Loucy (cell line): ENCODE data around the gene DAB1.

Experiments
- H2AFZ ChIP-seq: fragments of 200-600 bp; sonication (generic); 2 replicates; pipeline ENCODE4 v1.6.0; 2016; ENCODE audit warnings: antibody characterized with exemption, mild to moderate bottlenecking, low read length, moderate library complexity
- H3F3A ChIP-seq: fragments of 200-600 bp; 2 replicates; pipeline ENCODE4 v1.6.0; 2016; ENCODE audit warnings: antibody characterized with exemption, low read depth, mild to moderate bottlenecking
- H3K27me3 ChIP-seq: fragments of 200-600 bp; sonication (generic); 2 replicates; pipeline ENCODE4 v1.6.1; 2014; ENCODE audit warnings: low read length, mild to moderate bottlenecking; ENCODE audit not compliant: insufficient read depth, poor library complexity, severe bottlenecking
- H3K36me3 ChIP-seq: fragments of 200-600 bp; sonication (generic); 2 replicates; pipeline ENCODE4 v1.6.1; 2016; ENCODE audit warnings: low read length; ENCODE audit not compliant: insufficient read depth
- H3K4me1 ChIP-seq: fragments of 200-600 bp; sonication (generic); 2 replicates; pipeline ENCODE4 v1.5.1; 2014; ENCODE audit warnings: low read length, mild to moderate bottlenecking; ENCODE audit not compliant: insufficient read depth, poor library complexity, severe bottlenecking
- H3K4me2 ChIP-seq: fragments of 200-600 bp; sonication (generic); 2 replicates; pipeline ENCODE4 v1.6.0; 2014; ENCODE audit warnings: antibody characterized with exemption, low read length, low read depth, mild to moderate bottlenecking; ENCODE audit not compliant: poor library complexity, severe bottlenecking
- H3K4me3 ChIP-seq: fragments of 200-600 bp; sonication (generic); 2 replicates; pipeline ENCODE4 v1.5.1; 2014; ENCODE audit warnings: low read length, mild to moderate bottlenecking, mixed read lengths; ENCODE audit not compliant: poor library complexity, severe bottlenecking
- H3K79me2 ChIP-seq: fragments of 200-600 bp; sonication (generic); 2 replicates; pipeline ENCODE4 v1.6.1; 2014; ENCODE audit warnings: low read length; ENCODE audit not compliant: insufficient read depth
- H3K9ac ChIP-seq: fragments of 200-600 bp; sonication (generic); 2 replicates; pipeline ENCODE4 v1.6.0; 2014; ENCODE audit warnings: mild to moderate bottlenecking, low read depth, low read length, moderate library complexity; ENCODE audit not compliant: poor library complexity, severe bottlenecking
- H3K9me2 ChIP-seq: fragments of 200-600 bp; sonication (generic); replicated peaks from 2 replicates; pipeline ENCODE4 v1.6.1; 2016; ENCODE audit warnings: low read depth, low read length, mixed read lengths
- H3K9me3 ChIP-seq: fragments of 200-600 bp; sonication (generic); 2 replicates; pipeline ENCODE4 v1.6.1; 2014; ENCODE audit warnings: mild to moderate bottlenecking, antibody characterized with exemption, low read length, low read depth; ENCODE audit not compliant: insufficient read depth
- H4K20me1 ChIP-seq: fragments of 200-600 bp; sonication (generic); 2 replicates; pipeline ENCODE4 v1.6.0; 2014; ENCODE audit warnings: antibody characterized with exemption, low read length, mild to moderate bottlenecking; ENCODE audit not compliant: insufficient read depth, poor library complexity, severe bottlenecking
- EZH2phosphoT487 ChIP-seq: fragments of 200-600 bp; IDR thresholded peaks from 2 replicates; pipeline ENCODE4 v1.6.1; 2018; ENCODE audit warnings: antibody characterized with exemption, mild to moderate bottlenecking, moderate library complexity, borderline replicate concordance
- TF ChIP-seq, protein P1 (sequence below): fragments of 200-600 bp; sonication (generic); conservative IDR thresholded peaks from 2 replicates; pipeline ENCODE4 v1.5.1; 2014; ENCODE audit warnings: mild to moderate bottlenecking, antibody characterized with exemption, low read length

The DAB1 gene

DNA sequence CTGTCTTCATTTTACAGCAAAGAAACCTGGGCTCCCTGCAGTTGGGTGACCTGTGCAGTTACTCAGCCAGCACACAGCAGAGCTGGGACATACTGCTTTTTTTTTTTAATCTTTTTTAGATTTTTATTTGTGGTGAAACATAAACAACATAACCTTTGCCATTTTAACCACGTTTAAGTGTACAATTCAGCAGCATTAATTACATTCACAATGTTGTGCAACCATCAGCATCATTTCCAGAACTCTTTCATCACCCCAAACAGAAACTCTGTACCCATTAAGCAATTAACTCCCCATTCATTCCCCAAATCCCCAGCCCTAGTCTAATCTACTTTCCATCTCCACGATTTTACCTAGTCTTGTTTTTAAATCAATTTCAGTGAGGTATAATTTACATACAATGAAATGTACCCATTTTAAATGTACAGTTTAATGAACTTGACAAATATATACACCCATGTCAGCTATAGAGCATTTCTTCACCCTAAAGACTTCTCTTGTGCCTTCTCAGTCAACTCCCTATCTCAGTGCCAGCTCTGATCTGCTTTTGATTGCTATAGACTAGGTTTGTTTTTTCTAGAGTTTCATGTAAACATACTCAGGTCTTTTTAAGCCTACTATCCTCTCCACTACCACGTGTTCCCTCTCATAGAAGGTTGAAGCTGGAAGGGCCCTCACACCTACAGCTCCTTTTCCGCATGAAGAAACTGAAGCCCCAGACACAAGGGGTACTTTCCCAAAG is 420.3 kb downstream of the DAB1 start:
- H3K4me3 ChIP-seq, result no peak overlapping the region
- no peaks in the 10 kb centered on the region for H3K9me2 ChIP-seq
- H3K27me3 ChIP-seq, result no peaks in the 10 kb centered on the region
- H4K20me1 ChIP-seq, result no peaks in the 10 kb centered on the region
- TF ChIP-seq EZH2phosphoT487, result no peak
- TF ChIP-seq, protein P1, sequence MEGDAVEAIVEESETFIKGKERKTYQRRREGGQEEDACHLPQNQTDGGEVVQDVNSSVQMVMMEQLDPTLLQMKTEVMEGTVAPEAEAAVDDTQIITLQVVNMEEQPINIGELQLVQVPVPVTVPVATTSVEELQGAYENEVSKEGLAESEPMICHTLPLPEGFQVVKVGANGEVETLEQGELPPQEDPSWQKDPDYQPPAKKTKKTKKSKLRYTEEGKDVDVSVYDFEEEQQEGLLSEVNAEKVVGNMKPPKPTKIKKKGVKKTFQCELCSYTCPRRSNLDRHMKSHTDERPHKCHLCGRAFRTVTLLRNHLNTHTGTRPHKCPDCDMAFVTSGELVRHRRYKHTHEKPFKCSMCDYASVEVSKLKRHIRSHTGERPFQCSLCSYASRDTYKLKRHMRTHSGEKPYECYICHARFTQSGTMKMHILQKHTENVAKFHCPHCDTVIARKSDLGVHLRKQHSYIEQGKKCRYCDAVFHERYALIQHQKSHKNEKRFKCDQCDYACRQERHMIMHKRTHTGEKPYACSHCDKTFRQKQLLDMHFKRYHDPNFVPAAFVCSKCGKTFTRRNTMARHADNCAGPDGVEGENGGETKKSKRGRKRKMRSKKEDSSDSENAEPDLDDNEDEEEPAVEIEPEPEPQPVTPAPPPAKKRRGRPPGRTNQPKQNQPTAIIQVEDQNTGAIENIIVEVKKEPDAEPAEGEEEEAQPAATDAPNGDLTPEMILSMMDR, result no peak
- no peaks in the 10 kb centered on the region for H3K4me1 ChIP-seq
- no peaks in the 10 kb centered on the region for H3K9me3 ChIP-seq
- no peak overlapping the region for H3K4me2 ChIP-seq
- H3K79me2 ChIP-seq, result no peaks in the 10 kb centered on the region
- no peaks in the 10 kb centered on the region for H3F3A ChIP-seq
- no peak overlapping the region for H2AFZ ChIP-seq
- H3K36me3 ChIP-seq, result no peaks in the 10 kb centered on the region
- no peak overlapping the region for H3K9ac ChIP-seq

DNA sequence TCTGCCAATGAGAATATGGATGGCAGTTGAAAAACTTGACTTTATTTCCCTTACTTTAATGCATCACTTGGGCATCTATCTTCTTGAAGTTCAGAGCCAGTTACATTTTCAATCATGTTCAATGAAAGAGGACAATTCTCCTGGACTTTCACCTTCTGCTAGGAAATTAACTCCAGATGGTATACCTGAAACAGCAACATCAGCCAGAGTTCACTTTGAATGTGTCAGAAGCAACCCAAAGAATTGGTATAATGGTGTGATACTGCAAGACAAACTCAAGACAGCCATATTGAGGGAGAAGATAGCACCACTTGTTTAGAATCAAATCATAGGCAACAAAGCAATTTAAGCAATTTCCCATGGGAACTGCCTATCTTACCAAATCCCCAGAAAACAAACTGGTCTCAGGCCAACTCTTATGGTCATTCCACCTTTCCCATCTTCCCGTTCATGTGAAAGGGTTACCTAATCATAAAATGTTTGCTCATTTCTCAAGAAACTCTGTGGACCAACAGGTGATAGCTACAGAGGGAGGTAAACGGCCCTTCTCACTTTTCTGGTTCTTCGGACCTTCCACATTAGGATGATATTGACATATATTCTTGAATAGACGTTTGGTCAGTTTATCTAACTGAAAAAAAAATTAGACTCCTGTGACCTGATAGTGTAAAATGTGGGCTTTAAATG is 428.3 kb downstream of the DAB1 start:
- Histone ChIP-seq H3K4me1 (no peaks in the 10 kb centered on the region), H2AFZ (no peak overlapping the region), H3K9ac (no peak overlapping the region), H3K36me3 (no peaks in the 10 kb centered on the region), H3K4me2 (no peak overlapping the region), H4K20me1 (no peaks in the 10 kb centered on the region), H3F3A (no peaks in the 10 kb centered on the region), H3K9me3 (no peaks in the 10 kb centered on the region), H3K79me2 (no peaks in the 10 kb centered on the region), H3K9me2 (no peaks in the 10 kb centered on the region), H3K27me3 (no peaks in the 10 kb centered on the region), H3K4me3 (no peak overlapping the region)
- no peak for TF ChIP-seq EZH2phosphoT487
- TF ChIP-seq, protein P1, result no peak

GRCh38 chr1:56993475-56993874 is 430.4 kb downstream of the DAB1 start:
- Histone ChIP-seq H3K27me3 (no peaks in the 10 kb centered on the region), H2AFZ (no peak overlapping the region), H3K9me3 (no peaks in the 10 kb centered on the region), H3K9ac (no peak overlapping the region), H3K36me3 (no peaks in the 10 kb centered on the region), H3K79me2 (no peaks in the 10 kb centered on the region), H4K20me1 (no peaks in the 10 kb centered on the region), H3K4me2 (no peak overlapping the region), H3K4me1 (no peaks in the 10 kb centered on the region), H3F3A (no peaks in the 10 kb centered on the region), H3K9me2 (no peaks in the 10 kb centered on the region), H3K4me3 (no peak overlapping the region)
- no peak for TF ChIP-seq EZH2phosphoT487
- TF ChIP-seq, protein P1, result no peak
